D721Med (cell line): Measurements from ENCODE around the gene LPP.

ENCODE experiments used
- DNase-seq: peaks from one replicate; pipeline ENCODE4 v3.0.0; 2011; ENCODE audit warnings: low spot score; ENCODE audit not compliant: insufficient read length
- FAIRE-seq: peaks from 2 replicates; lab custom pipeline; 2011; peaks lifted over from hg19 to GRCh38; lab: Jason Lieb, UNC
- CTCF ChIP-seq: IDR thresholded peaks from 2 replicates; pipeline ENCODE4 v1.5.1; 2012; ENCODE audit warnings: mild to moderate bottlenecking, control low read depth; ENCODE audit not compliant: insufficient read depth; ENCODE audit errors: missing control alignments

Gene LPP

GRCh38 chr3:188558343-188559071 lies 404.6 kb downstream of the LPP start:
- no peak for FAIRE-seq
- DNase-seq = no peak
- no peak for TF ChIP-seq CTCF

GRCh38 chr3:188559072-188559429 lies 405.1 kb downstream of the LPP start:
- FAIRE-seq = no peak
- no peak for TF ChIP-seq CTCF
- DNase-seq = no peak

- DNase-seq = no peak
- FAIRE-seq = no peak
- TF ChIP-seq CTCF = no peak
These were observed 405.9 kb downstream of the LPP start for GRCh38 chr3:188559856-188560255.

- no peak for TF ChIP-seq CTCF
- no peak for FAIRE-seq
- DNase-seq = no peak
These were observed 408.2 kb downstream of the LPP start for GRCh38 chr3:188562144-188562543.

GRCh38 chr3:188567478-188568195 lies 413.7 kb downstream of the LPP start:
- FAIRE-seq (no peak), DNase-seq (no peak)
- no peak for TF ChIP-seq CTCF

- FAIRE-seq (no peak), DNase-seq (no peak)
- no peak for TF ChIP-seq CTCF
These were observed 414.8 kb downstream of the LPP start for GRCh38 chr3:188568736-188569135.
